HCEC 1CT (cell line): ENCODE results near the gene LRP1B.

Source experiments
- DNase-seq: peaks from one replicate; pipeline ENCODE4 v3.0.0-alpha.2; 2017

The LRP1B gene

DNA sequence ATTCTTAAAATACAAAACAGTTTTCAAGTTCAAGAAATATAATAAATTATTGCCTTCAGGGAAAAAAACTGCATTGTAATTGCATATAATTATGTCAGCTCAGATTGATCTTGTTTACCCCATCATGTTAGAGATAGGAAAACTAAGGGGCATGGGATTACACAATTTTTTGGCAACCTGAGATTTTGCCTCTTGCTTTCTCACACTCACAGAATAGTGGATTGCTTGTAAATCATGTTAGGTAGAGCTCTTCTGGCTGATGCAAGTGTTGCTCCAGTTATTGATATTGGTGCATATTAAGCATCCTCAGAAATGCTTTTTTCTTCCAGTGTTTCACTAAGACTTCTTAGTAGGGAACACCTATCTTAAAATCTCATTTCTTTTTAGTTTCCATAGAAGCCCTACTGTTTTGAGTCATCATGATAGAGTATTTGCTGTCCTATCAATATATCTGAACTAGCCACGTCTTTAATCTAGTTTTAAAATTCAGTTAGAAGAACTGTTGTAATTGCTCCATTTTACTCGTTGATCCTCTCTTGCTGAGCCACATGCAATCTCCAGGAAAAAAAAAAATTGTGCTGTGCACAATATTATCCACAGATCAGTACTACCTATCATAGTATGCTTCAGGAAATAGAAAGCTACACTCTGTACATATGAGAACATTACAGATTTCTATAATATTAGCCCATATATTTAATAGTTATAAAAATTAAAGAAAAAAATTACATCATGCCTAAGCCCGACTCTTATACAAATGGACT is 393.1 kb downstream of the LRP1B start:
- no peak for DNase-seq

DNA sequence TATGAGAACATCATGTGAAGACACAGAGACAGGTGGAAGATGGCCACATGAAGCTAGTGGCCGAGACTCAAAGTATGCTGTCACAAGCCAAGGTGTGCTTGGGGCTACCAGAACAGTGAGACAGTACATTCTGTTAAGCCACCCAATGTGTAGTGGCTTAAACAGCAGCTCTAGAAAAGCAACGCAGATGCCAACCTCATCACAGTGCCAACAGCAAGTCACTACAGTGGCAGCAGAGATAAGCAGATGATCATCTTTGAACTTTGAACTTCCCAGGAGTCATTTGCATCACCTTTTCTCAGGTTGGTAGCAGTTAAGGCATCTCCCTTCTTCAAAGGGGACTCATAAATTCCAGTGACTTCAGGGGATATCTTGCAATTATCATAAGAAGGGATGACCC is 394.4 kb downstream of the LRP1B start:
- no peak for DNase-seq

DNA sequence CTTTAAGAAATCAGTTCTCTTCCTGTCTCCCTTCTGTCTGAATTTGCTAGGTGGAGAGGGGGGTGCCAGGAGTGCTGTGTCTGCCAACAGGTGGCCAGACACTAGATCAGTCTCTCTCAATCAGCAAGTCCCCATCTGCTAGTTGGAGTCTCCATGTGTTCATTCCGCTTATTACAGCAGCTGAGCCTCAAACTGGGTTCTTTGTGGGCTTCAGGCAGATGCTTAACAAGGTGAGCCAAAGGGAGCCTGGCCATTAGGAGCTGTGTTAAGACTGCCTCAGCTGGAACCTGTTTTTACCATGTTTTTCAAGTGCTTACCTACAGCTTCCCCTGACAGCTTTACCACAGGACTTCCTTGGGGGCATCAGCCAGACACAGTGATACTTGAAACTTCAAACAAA is 401.9 kb downstream of the LRP1B start:
- no peak for DNase-seq

DNA sequence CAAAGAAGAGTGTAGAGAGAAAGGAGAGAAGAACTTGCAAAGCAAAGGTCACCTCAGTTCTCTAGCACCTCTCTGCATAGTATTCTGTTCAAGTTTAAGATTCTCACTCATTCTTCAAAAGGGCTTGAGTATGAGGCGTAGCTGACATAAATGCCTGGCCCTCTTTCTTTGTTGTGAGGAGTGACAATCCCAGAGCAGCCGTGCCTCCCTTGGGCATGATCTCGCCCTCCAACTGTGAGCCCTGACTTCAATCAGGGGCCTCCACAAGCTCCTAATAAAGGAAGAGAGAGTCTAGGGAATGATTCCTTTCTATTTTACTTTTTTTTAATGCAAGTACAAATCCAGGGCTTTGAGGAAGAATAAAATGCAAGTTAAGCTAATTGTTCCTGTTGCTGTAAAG is 402.7 kb downstream of the LRP1B start:
- DNase-seq, result no peak

DNA sequence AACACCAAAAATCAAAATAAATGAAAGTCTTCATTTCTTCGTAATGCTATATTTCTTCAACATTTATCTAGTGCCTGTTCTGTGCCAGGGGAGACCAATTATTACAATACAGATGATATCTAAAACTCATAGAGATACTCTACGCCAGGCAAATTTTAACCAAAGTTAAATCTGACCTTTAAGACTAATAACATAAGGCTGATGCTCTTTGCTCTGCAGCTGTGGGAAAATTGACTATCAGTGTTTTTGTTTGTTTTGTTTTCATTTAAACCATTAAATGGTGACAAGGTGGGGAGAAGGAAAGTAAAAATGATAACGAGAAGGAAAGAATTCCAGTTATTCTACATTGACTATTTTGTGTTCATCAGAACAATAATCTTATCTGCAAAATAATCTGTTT is 406.4 kb downstream of the LRP1B start:
- DNase-seq, result no peak

DNA sequence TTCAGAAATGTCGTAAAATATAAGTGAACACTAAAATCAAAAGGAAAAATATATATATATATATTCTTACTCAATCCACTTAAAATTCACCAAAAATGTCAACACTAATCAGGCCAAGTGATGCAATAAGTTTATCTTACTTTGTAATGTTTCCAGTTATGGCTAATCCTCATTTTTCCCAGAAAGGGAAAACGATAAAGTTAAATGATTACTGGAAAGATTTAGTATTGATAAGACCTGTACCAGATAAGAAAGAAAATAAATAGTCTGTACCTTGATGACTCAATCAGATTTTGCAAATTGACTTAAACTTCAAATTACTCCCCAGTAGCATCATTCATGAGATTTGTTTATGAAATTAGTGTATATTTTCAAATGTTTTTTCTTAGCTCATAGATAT is 407.0 kb downstream of the LRP1B start:
- no peak for DNase-seq

DNA sequence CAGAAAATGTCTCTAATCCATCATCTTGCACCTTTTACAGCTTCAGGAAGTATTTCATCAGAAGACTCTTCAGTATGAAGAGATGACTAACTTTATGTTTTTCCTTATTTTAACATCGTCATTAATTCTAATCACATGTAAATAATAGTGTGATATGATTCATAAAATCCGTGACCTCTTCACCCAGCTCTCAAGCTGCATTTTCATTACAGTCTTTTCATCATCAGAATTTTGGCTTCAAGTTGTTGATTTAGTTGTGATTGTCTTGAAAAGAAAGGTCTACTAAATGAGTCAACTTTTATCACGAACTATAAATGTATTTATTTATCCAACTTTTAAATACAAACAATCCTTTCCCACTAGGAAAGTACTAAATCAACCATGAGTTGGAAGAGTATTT is 410.3 kb downstream of the LRP1B start:
- peak; percentile 31 for DNase-seq

DNA sequence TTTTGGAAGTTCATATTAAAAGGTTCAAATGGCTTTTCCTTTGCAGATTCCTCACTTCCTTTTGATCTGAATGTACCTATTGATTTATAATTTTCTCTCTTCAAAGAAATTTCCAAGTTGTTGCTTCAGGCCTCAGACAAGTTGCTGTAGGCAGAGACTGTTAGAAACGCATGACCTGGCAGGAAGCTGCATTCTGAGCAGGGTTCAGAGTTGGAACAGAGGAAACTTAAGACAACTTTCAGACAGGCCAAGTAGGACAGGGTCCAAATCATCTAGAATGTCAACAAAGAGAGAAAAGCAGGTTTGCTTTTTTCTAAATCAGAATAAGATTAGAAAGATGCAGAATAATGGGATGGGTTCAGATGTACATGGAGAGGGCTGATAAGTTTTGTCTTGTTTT is 416.3 kb downstream of the LRP1B start:
- no peak for DNase-seq

DNA sequence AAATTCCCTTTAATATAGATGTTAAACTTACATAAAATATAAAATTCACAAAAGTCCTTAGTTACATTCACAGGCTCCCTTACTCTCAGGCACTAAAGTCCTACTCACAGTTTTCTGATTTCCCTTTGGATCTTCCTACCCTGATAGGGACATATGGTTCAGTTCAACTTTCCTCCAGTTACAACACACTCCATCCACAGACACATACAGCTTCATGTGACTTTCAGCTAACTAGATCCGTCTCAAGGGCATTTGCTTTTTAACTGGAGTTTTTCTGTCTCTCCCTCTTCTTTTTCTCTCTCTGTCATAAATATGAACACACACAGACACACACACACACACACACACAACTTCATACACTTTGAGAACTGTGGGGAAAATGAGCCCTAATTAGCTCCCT is 419.2 kb downstream of the LRP1B start:
- no peak for DNase-seq

DNA sequence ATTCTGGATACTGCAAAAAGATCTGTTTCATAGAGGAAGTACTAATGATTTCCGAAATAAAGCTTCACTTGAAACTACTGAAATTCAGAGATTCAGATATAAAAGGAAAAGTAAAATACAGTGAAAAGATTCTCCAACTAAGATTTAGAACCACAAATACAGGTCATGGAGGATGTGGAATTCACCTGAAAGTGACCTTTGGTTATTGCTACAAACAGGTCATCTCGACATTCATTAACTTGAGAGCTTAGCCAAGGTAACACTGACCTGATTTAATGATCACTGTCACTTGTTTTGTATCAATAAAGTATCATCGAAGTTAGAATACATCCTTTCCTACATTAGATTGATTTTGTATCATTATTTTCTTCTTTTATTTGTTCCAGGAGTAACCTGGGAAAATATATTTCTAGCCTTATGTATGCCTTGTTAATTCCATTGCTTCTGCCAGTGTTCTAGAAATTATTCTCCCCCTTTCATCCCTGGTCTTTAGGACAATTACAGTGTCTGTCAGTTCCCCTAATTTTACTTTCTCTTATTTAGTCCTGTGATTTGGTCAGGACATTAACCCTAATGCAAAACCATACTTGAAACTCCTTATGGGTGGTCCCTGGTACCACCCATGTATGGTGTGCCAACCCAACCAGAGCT is 420.1 kb downstream of the LRP1B start:
- no peak for DNase-seq

DNA sequence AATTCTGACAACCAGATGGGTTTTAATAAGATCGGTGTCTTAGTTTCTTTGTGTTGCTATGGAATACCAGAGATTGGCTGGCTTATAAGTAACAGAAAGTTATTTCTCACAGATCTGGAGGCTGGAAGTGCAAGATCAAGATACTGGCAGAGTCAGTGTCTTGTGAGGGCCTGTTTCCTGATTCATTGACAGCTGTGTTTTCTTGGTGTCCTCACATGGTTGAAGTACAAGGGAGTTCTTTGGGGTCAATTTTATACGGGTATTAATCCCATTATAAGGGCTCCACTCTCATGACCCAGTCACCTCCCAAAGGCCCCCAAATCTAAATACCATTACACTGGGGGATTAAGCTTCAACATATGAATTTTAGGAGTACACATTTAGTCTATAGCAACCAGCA is 421.1 kb downstream of the LRP1B start:
- DNase-seq, result no peak

DNA sequence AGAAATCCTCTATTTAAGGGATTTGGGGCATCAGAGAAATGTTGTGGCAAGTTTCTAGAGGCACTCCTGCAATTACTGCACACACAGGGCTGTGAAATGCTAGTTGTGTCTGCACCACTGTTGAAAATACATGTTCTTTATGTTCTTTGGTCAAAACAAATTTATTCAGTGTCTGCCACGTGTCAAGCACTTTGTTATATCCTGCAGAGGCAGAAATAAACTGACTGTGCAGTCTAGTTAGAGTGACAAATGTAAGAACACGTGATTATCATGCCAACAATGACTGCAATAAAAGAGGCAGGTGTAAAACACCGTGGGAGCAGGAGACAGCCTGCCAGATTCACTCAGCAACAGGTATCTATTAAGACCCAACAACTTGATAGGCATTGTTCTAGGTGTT is 423.3 kb downstream of the LRP1B start:
- no peak for DNase-seq

DNA sequence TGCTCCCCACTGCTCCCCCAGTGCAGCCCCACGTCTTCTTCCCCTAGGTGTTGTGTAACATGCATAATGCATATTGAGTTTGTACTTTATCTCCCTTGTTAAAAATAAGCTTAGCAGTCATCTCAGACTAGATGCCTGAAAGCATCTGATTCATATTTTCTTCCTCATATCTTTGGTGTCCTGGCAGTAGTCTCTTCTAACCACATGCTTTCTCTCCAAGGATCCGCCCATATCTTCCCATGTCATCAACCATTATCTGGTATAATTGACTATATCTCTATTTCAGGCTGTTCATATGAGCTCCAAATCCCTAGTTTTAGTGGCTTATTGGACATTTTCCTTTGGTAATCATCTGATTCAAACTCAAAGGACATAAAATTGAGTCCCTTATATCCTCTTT is 426.3 kb downstream of the LRP1B start:
- DNase-seq, result no peak

DNA sequence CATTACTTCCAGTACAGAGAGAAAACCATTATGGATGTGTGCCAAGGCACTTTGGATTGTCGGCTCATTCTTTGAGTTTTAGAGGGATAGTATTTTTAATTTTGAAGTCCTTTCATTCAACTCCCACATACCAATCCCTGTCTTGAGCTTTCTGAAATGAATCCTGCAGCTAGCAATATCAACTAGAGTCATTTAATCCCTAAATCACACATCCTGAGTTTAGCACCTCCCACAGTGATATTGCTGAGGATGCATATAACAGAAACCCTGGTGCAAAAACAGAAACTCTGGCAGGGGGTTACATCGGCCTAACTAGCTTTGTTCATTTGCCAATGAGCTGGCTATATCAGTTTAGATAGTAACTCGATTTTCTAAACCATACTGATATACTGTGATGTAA is 427.3 kb downstream of the LRP1B start:
- no peak for DNase-seq

DNA sequence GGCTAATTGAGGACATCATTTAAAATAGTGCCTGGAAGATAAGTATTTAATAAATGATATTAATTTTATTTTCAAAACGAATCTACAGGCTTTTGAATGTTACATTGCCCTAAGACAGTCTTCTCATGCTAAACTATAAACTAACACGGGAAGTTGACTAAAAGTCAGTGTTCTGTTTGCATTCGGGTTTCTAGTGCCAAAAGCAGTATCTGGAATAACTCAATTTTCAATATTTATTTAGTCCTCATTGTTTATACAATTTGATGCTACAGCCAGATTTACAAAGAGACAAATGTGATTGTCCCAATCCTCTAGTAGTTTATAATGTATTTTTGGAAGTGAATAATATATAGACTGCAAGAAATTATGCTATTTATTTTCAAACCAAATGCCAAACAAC is 429.2 kb downstream of the LRP1B start:
- no peak for DNase-seq

DNA sequence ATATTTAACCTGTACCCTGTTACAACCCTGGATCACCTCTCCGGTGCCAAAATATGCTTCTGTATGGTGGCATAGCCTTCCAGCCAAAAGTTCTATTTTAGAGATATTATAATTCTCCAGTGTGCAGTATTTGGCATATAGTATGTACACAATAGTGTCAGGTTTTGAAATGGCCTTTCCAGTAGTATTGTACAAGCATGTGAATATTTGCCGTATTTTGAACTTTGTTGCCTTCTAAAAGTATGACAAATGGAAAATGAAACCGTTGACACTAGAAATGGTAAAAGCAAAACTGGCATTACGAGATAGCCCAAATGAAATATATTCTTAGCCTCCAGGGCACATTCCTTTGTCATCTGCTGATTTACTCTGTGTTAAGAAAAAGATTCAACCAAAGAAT is 431.2 kb downstream of the LRP1B start:
- DNase-seq, result no peak

DNA sequence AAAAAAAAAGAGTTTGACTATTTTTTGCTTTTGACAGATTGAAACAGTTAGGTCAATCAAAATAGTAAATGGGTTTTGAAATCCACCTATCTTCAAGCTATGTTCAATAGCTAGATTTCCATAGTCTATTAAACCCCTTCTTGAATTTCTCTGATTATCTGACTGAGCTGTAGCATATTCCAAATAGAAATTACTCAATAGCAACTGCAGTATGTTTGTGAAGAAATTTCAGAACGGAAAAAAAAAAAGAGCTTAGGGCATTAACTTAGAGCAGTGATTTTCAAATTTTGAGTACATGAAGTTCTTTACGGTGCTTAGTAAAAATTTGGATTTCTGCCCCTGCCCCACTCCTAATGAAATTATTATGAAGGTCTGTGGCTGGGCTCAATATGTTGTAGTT is 432.3 kb downstream of the LRP1B start:
- DNase-seq, result no peak

DNA sequence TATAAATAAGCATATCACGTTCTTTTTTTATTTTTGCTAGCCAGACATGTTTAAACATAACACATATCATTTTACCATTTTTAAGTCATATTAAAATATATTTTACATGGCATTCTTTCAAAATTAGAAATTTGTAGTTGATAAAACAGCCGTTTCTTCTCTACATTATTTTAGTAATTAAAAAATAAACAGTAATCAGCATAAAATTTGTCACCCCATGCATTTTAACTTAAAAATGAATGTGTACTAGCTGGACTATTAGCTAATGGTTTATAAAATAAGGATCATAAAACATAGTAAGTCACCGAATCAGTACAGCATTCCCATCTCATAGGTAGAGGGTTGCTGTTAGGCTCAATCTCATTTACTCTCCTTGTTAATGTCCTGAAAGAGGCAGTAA is 433.8 kb downstream of the LRP1B start:
- DNase-seq, result no peak

DNA sequence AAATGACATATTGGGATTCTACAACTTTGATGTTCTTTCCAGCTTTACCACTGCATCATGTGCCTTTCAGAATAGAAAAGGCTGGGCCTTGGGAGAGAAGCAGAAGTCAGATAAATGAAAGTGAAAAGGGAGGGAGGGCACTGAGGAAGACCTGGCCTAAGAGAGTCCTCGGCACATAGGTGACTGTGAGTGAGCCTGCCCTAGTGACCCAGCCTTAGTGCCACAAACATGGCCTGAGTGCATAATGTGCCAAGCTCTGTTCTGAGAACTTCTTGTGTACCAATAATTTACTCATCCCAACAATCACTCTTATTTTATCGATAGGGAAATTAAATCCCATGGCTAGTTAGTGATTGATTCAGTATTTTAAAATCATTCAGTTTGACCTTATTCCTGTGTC is 436.6 kb downstream of the LRP1B start:
- DNase-seq, result no peak

DNA sequence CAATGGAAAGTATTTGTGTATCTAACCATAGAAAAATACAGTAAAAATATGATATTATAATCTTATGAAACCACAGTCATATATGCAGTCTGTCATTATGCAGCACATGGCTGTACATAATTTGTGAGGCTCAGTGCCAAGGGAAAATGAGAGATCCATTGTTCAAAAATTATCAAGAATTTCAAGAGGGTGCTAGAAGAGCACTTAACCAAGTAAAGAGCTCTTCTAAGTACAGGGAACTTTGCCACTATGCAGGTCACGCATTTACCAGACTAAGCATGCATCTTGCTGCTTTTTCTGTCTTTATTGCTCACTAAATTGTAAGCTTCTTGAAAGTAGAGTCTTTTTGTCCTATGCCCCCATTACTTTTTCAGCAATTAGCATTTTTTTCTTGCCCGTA is 438.0 kb downstream of the LRP1B start:
- DNase-seq, result no peak

DNA sequence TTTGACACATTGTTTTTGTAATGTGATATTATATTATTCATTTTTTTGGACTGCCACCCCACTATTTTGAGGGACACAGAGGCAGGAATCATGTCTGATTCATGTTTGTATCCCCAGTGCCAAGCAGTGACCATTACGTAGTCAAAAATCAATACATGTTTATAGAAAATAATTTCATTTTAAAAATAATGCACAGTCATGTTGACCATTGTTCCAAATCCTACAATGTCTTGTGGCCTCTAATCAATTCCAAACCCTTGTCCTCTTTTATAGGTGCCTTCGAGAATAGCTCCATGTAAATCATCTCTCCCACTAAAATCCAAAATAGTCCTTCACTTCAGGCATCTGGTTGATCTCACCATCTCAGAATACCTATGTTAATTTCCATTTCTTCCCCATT is 454.7 kb downstream of the LRP1B start:
- no peak for DNase-seq

DNA sequence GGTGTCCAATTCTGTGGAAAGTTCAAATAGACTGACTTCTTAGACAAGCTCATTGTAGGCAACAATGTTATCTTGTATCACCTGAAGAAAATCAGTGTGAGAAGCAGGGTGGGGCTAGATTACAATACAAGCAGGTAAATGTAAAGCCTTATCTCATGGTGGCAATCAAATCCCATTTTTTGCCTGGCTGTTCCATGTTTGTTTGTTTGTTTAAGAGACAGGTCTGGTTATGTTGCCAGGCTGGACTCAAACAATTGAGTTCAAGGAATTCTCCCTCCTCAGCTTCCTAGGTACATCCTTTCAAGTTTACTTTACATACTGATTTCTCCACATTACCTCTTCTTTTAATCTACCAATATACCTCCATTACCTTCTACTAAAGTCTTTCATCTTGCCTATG is 464.6 kb downstream of the LRP1B start:
- no peak for DNase-seq

DNA sequence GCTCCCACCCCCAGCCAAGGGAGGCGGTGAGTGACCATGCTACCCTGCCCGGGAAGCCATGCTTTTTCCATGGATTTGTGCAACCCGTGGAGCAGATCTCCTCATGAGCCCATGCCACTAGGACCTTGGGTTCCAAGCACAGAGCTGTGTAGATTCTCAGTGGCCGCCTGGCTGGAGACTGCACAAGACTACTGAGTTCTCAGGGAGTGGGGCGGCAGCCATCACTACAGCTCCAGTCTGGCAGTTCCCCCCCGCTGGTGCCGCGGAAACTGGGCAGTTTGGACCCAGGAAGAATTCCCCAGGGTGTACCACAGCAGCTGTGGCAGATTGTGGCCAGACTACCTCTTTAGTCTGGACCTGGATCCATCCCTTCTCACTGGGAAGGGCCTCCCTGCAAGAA is 470.6 kb downstream of the LRP1B start:
- no peak for DNase-seq

DNA sequence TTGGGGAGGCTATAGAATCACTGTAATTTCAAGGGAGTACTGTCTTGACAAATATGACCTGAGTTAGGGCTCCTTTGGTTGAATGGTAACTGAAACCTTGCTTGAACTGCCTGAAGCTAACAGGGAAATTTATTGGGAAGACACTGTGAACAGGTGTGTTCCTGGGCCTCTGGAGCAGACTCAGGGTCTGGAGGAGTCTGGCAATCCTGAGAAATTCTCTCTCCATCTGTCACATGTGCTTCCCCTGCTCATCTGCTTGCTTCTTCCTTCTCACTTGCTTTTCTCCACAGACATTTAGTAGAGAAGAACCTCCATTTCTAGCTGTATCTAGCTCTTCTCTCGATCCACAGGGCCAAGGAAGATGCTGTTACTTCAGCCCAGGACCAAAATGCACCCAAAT is 476.5 kb downstream of the LRP1B start:
- DNase-seq, result no peak

DNA sequence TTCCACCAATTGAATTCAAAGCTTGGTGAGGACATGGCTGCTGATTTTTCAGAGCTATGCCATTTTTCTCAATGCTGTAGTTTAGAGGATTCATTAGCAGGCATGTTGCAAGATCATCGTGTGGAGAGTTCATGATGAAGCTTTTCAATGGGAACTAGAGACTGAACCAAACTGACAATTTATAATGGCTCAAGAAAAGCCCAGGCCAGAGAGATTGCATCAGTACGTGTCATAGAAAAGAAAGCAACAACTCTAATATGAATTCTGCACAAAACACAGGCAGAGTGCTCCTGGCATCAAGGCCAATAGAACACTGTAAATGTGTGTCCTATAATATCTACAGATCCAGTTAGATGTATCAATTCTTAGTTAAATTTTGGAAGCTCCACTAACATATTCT is 477.6 kb downstream of the LRP1B start:
- DNase-seq, result no peak
